Inflammatory macrophage treated with lipopolysaccharide for 4 hours (primary cell): ENCODE measurements around the gene PLXNB1.
"Not testable (repeated sequence)": the region's sequence is repeated elsewhere in the genome, so short reads cannot be mapped to it uniquely, and the experiment has no call there.

Source experiments
- DNase-seq: peaks from one replicate; pipeline ENCODE4 v3.0.0-alpha.2; 2020

Gene PLXNB1

GRCh38 chr3:48429960-48430707 lies at the start of gene PLXNB1:
TSS of gene PLXNB1 (minus strand) at chr3:48430086. CDS start at chr3:48424611, 5,475 bp downstream.
- DNase-seq, result no peak

- no peak for DNase-seq
These were observed 49.0 kb upstream of the PLXNB1 start for GRCh38 chr3:48478626-48479555.

- no peak for DNase-seq
These were observed 48.2 kb upstream of the PLXNB1 start for GRCh38 chr3:48477959-48478520.

- no peak for DNase-seq
These were observed 46.7 kb upstream of the PLXNB1 start for GRCh38 chr3:48476426-48477053.

- DNase-seq, result no peak
These were observed 45.3 kb upstream of the PLXNB1 start for GRCh38 chr3:48475188-48475587.

GRCh38 chr3:48474619-48475018 lies 44.7 kb upstream of the PLXNB1 start:
- DNase-seq, result no peak

- DNase-seq, result not testable (repeated sequence)
These were observed 44.1 kb upstream of the PLXNB1 start for GRCh38 chr3:48474031-48474430.

GRCh38 chr3:48473617-48473952 lies 43.7 kb upstream of the PLXNB1 start:
- no peak for DNase-seq

- DNase-seq, result peak; percentile 100
These were observed 43.2 kb upstream of the PLXNB1 start for GRCh38 chr3:48472923-48473616.

- DNase-seq, result peak; percentile 28
These were observed 42.7 kb upstream of the PLXNB1 start for GRCh38 chr3:48472673-48472922.

- DNase-seq, result no peak
These were observed 40.4 kb upstream of the PLXNB1 start for GRCh38 chr3:48470286-48470685.

- no peak for DNase-seq
These were observed 39.4 kb upstream of the PLXNB1 start for GRCh38 chr3:48469046-48469915.

GRCh38 chr3:48468329-48468731 lies 38.4 kb upstream of the PLXNB1 start:
- no peak for DNase-seq

- DNase-seq, result no peak
These were observed 37.8 kb upstream of the PLXNB1 start for GRCh38 chr3:48467473-48468267.

GRCh38 chr3:48467110-48467454 lies 37.2 kb upstream of the PLXNB1 start:
- DNase-seq, result no peak

- DNase-seq, result no peak
These were observed 36.7 kb upstream of the PLXNB1 start for GRCh38 chr3:48466386-48467109.

- DNase-seq, result peak; percentile 100
These were observed 35.9 kb upstream of the PLXNB1 start for GRCh38 chr3:48465531-48466378.

- DNase-seq, result no peak
These were observed 35.3 kb upstream of the PLXNB1 start for GRCh38 chr3:48465237-48465530.

- no peak for DNase-seq
These were observed 34.9 kb upstream of the PLXNB1 start for GRCh38 chr3:48464713-48465221.
